Stimulated activated CD4-positive, alpha-beta T cell treated with anti-CD3 and anti-CD28 coated beads, Interleukin-4, amount 100 ng/mL, for 1 hour (primary cell): ENCODE data around the gene NEMP1.
"Not testable (repeated sequence)": the region's sequence is repeated elsewhere in the genome, so short reads cannot be mapped to it uniquely, and the experiment has no call there.

Source experiments
- DNase-seq: peaks from one replicate; pipeline ENCODE4 v3.0.0-alpha.2; 2020

NEMP1 gene

DNA sequence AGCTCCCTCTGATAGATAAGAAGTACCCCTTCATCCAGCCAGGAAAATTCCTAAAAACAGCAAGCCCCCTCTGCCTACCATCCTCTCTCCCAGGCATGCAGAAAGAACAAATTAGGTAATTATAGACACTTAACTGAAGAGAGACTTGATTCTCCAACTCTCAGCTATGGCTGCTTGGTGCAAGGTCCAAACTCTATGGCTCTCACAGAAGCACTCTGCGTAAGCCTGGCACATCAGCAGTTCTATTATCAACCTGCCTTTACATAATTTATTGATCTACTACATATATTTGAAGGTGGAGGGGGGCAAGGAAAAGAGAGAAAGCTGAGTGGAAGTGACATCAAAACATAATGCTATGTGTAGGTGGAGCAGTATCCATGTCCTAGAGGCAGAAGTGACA is 27.6 kb downstream of the NEMP1 start:
- no peak for DNase-seq

DNA sequence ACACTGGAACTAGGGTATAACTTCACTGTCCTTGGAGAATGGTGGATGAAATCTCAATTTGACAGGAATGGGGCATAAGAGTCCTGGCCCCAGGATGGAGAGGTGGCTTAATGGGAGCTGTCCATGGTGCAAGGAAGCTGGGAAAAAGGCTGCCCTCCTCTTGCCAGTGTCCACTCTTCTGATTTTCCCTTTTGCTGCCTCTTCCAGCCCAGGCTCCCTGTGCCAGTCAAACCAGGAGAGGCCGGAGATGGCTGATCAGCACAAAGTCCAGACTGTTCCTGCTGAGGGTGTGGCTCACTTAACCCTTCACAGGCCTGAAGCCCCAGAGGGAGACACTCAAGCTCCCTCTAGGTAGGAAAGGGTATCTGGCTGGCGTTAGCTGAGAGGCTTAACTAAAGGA is 28.7 kb downstream of the NEMP1 start, which contains the start of gene MYO1A:
Gene MYO1A, minus strand, starts transcription at position 240 of the 400 bp plus-strand sequence. CDS start 1,806 bp downstream, outside the sequence.
- no peak for DNase-seq

DNA sequence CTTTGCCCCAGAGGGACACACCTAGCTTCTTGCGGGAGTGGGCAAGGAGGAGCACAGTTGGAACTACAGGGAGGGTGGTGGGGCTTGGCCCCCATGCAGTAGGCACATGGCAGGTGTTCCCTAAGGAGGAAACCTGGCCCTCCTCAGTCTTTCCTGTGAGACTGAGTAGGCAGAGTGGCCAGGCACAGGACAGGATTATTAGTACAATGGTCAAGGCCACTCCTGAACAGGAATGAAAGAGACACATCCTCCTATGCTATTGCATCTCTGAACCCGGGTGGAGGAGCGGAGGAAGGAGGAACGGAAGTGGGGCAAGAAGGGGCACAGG is 29.5 kb downstream of the NEMP1 start:
- no peak for DNase-seq

DNA sequence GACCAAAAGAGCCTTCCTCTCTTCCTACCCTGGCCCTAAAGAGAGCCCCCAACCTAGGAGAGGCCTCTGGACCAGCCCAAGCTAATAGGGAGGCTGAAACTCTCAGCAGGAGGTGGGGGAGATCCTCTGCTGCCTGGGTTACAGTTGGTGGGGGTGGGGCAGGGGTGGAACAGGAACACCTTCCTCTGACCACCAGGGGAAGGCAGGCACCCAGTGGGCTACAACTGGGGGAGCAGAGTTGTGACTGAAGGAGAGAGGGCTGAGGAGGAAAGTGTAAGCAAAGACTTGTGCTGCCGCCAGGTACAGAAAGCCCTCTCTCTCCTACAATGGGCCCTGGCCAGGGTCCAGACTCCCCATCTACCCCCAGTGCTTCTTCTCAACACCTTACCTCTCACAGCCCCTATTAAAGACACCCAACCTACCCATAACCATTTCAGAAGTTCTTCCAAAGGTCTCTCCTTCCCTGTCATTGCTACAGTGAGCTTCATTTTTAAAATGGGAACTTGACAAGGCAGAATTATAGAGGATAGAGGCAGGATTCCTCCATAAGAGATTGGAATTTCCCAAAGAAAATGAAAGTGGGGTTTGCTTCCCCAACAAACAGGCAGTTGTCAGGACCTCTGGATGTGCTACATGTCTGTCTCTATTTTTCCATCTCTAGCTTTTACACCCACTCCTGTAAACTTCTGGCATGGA is 30.0 kb downstream of the NEMP1 start:
- DNase-seq = no peak

DNA sequence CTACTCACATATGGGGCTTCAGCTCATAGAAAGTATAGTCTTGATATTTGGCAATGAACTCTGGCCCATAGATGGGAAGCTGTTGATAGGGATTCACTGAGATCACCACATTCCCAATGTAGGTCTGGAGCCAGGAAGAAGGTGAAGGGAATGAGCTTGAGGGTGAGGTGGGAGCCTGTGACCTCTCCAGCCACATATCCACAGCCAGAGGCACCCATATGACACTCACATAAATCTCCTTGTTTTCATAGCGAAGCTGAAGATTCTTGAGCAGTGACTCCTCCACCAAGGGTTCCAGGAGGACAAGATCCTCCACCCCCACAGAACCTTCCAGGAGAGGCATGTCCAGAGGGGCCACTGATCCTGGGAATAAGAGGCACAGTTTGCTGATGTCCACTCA is 30.6 kb downstream of the NEMP1 start:
- DNase-seq = no peak

DNA sequence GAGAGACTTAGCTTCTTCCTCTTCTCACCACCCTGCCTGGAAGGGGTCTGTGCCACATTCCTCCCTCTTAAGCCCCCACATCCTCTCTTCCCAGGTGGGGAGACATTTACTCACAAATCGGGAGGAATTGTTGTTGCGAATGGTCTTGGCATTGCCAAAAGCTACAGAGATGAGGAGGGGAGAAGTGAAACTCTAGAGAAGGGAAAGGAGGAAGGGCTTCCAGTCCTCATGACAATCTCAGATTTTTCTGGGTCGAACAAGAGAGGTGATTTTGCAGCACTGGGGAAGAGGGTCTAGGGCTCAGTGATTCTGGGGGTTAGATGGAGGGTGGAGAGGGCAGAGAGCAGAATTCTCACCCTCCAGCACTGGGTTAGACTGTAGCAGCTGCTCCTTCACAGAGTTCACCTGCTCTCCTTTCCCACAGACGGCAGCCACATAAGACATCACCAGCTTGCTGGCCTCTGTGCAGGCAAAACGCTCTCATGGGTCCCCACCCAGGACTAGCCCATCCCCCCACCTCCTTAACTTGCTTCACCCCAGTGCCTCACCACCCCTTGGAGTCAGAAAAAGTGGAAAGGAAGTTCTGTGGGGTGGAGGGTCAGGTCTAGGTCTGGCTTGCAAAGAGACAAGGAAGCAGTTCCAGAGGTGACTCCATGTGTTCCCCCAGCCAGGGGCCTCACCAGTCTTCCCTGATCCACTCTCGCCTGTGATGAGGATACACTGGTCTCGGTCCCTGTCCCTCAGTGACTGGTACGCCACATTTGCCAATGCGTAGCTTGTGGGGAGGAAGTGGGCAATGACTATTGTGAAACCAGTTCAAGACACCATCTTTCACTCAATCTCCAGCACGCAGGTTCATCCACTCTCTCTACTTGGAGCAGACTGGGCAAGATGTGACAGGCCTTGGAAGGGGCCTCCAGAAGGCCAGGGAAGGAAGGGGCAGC is 31.4 kb downstream of the NEMP1 start:
- no peak for DNase-seq

DNA sequence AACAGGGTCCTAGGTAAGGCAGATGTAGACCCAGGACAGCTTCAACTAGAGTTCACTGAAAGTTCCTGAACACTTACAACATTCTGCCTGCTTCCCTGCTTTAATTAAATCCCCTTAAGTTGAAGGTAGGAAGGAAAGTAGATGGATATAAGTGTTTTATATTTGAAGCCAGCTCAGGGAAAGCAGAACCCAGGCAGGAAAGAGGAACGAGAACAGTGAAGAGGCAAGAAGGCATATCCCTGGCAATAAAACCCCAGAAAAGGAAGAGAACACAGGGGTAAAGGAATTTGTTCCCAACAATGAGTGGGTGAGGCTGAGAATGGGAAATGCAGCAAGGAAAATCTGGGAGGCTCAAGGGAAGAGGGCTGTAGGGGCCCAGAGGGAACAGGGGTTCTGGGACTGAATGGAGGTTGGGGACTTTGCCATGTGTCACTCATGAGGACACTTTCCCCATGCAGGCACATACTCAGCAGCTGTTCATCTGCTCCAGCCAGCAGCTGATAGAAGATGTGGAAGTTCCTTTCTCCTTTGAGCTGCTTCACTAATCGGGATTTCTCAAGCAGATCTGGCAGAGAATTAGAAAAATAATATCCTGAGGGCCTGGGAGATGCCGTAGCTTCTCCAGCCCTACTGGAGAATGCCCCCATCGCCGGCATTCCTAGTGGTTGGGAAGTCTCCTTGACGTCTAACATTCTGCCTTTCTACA is 32.4 kb downstream of the NEMP1 start:
- no peak for DNase-seq

DNA sequence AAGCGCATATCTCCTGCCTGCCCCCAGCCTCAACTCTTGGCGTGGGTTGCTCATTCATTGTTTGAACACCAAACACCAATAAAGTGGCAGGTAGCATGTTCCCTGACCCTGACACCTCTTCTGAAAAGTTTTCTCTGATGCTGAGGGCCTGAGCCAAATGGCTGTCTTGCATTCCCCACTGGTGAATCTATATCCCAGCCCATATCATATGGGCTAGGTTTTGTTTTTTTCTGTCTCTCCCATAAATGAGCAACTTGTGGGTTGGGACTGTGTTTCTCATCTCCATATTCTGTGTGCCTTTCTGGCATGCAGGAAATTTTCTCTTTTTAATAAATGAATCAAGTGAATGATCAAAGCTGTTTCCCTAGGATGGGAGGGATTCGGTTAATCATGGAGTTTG is 33.7 kb downstream of the NEMP1 start:
- no peak for DNase-seq

DNA sequence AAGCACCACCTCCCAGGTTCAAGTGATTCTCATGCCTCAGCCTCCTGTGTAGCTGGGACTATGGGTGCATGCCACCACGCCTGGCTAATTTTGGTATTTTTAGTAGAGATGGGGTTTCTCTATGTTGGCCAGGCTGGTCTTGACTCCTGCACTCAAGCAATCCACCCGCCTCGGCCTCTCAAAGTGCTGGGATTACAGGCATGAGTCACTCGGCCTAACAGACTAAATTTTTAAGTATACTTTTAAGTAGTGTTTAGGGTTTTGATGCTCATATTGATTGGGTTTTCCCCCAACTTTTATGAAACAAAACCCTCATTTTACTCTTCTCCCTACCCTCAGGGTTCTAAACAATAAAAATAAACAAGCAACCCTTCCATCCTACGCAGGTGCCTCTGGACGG is 34.1 kb downstream of the NEMP1 start:
- no peak for DNase-seq

DNA sequence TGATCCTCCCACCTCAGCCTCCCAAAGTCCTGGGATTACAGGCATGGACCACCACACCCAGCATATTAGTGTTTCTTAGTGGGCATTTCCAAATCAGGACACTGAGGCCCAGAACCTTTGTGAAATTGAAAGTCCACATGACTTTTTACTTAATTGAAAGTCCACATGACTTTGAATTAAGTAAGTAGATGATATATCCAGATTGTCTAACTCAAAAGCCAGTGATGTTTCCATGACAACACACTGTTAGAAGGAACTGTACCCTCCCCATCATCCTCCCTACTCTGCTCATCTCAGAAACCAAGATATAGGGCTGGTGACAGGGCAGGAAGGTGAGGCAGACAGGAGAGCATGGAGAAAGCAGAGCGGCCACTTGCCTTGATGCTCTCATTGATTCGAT is 35.9 kb downstream of the NEMP1 start:
- no peak for DNase-seq

DNA sequence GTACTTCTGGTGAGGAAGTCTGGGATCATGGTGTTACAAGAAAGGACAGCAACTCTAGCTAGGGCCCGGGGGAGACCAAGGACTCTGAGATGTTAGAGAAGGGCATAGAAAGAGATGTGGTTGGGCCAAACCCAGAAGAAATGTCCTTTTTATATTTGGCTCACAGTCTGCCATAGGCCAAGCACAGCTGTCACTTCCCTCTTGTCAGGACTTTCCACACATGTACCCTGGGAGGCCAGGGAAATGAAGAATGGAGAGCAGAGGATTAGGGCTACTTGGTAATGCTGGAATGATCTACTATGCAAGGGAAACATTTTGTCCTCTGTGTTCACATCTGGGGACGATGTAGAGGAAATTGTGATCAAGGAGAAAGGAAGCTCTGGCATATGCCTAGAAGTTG is 37.8 kb downstream of the NEMP1 start:
- no peak for DNase-seq

DNA sequence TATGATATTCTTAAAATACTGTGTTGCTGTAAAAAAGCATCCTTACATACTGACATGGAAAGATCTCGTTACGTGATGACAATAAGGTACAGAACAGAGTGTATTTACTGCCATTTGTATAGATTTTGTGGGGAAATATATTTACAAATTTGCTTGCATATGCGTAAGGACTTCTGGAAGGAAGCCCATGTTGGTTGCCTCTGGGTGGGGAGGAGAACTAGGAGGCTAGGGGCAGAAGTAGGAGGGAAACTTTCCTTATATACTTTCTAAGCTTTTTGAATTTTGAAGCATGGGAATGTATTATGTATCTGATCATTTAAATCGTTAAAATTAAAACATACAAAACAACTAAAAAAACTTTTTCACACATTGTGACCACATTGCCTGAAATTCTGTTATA is 38.4 kb downstream of the NEMP1 start:
- no peak for DNase-seq

DNA sequence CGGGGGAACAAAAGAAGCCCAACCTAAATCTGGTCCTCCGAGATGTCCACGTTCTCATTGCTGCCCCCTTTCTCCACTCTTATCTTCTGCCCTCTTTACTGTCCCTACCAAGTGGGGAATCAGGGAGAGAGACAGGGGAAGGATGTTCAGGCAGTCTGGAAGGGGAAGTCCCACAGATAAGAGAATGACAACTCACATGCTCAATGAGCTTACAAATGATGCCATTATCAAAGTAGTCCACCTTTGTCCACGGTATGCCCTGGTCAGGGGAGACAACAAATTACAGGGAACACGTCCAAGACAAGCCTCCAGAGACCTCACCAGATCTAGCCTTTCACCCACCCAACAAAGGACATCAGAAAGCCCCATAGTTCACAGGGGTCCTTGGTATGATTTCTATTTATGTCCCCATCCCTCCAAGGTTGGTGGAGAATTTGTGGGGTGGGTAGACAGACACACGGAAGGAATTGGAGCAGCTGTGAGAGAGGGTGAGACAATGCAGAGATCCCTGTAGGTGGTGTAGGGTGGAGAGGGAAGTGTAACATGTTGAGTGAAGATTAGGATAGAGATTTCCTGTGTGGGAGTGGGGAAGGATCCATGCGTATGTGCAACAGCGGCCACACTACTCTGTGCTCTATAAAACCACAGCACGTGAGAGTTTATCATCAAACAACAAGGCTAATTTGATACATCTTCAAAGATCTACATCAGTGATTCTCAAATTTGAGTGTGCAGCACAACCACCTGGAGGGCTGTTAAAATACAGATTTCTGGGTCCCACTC is 39.4 kb downstream of the NEMP1 start:
- DNase-seq = no peak

DNA sequence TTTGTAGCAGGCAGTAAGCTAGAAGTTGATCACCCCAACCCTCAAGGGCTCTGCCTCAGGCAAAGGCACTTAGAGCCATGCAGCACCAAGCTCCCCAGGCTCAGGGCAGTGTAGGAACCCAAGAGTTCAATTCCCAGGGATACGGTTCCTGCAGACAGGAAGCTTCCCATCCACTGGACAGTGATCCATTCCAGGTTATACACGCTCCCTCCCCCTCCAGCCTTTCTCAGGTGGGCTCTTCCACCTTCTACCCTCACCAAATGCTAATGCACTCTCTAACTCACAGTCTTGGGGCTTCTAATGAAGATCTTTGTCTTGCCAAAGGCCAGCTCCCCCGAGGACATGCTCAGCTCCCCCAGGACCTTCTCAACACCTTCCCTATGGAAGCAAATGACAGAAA is 41.3 kb downstream of the NEMP1 start:
- DNase-seq = no peak

DNA sequence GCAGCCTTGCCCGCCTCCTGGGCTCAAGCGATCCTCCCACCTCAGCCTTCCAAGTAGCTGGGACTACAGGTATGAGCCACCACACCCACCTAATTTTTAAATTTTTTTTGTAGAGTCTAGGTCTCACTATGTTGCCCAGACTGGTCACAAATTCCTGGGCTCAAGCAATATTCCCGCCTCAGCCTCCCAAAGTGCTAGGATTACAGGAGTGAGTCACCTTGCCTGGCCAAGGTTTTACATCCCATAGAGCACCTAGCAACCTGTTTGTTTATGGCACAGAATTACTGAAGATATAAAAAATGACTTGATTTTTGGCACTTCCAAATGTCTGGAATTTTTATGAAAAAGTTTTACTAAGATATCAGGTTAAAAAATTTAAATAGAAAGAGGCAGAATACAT is 45.2 kb downstream of the NEMP1 start:
- no peak for DNase-seq

DNA sequence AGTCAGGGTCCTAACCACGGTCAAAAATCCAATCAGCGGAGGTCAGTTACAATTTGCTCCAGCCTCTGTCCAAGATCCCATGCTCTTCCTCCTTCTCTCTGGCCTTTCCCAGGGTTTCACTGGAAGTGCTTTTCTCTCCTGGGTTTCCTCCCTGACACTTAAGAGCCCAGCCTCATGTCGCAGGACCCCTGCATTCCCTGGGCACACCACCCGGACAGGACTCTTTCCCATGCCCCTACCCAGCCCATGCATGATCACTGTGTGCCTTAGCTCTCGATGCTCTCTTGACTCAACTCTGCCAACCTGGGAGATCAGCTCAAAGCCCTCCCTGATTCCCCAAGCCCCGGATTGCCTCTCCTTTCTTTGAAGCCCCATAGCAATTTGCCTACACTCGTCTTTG is 46.8 kb downstream of the NEMP1 start:
- no peak for DNase-seq

DNA sequence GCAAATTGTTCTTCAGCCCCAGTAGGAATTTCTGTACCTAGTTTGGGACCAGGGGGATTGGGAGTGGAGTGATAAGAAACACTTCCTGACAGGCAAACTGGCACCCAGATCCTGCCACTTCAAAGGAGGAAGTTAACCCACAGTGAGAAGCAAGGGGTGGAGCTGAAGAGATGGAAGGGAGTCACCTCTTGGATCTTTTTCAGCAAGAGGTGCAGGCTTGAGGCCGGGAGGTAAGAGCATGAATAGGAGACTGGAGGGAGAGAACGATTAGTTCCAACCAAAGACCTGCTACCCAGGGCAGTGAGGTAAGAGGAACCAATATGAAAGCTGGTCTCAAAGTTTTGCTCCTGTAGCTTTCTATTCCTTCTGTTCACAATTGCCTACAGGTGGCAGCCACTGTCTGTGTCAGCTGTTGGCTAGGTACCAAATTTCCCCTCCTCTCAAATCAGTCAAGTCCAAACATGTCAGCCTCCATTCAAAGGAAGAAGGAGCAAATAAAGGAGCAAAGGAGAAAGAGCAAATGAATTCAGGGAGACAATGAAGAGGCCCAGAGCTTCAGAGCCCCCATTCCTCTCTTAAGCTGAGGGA is 47.4 kb downstream of the NEMP1 start:
- DNase-seq = no peak

DNA sequence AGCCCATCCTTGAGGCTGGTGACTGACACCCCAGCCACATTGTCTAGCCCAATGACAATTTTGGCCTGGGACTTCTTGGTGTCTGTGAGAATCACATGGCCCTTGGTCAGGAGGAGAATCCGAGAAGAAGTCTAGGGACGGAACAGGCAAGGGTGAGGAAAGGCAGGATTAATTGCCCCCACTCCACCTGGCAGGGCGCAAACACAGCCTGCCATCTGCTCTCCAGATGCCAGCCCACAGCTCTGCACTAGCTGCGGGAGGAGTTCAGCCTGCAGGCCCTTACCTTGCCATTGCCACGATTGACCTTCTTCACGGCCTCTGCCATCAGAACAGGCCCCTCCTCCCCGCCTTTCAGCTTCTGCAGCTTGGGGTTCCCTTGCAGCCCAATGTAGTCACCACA is 49.1 kb downstream of the NEMP1 start:
- DNase-seq = no peak

DNA sequence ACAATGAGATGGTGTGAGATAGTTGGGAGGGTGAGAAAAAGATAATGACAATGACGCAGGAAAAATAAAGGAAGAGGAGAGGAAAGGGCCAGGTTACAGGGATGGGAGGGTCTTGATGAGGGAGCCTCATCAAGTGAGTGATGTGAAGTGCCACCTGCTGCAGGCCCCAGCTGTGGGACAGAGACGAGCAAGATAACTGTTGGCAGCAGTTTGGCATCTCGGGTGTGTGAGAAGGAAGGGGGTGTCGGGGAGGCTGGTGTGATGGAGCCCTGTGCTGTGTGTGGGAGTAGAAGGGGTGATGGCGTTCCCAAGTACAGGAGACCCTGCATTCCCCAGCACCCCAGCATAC is 50.8 kb downstream of the NEMP1 start:
- no peak for DNase-seq

DNA sequence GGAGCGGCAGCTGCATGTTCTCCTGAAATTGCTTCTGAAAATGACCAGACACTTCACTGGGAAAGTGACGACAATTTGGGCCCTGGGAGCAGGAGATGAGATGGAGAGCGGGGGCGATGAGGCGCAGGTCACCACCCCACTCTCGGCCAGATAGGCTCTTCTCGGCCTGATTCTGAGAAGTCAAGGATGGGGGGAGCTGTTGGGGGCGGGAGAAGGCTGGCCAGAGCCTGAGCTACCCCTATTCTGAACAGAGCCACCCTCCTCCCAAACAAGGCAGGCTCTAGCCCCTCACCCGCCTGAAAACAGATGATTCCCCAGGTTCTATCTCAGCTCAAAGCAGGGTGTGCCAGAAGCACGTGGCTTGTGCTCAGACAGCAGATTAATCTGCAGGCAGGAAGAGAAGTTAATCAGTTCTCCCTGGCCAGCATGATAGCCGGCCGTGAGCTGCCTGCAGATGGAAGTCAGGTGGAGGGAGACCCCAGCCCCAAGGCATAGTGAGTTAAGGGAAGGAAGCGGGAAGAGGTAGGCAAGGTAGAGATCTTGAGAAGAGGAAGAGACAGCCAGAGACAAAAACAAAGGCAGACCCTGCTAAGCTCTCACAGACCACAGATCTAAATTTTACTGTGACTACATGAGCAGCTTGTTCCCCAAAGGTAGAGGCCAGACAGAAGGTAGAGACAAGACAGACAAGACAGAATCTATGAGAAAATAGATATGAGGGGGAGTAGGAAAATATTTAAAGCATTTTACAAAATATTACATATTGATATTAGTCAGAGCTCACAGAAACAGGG is 51.4 kb downstream of the NEMP1 start:
- no peak for DNase-seq

DNA sequence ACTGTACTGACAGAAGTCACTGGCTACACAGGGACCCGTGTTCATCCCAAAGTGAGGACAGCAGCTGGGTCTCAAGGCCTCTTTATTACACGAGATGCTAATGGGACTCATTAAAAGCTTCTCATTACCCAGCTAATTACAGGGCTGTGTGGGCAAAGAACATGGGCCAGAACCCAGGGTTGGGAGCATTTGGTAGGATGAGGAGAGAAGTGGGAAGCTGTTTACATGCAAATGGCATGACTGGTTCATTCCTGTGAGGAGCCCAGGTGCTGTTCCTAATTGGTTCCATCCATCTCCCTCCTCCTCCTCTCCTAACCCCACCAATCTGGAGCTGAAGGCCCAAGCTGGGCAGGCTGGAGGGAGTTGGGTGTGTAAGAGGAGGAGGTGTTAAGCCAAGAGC is 53.4 kb downstream of the NEMP1 start:
- DNase-seq = no peak

DNA sequence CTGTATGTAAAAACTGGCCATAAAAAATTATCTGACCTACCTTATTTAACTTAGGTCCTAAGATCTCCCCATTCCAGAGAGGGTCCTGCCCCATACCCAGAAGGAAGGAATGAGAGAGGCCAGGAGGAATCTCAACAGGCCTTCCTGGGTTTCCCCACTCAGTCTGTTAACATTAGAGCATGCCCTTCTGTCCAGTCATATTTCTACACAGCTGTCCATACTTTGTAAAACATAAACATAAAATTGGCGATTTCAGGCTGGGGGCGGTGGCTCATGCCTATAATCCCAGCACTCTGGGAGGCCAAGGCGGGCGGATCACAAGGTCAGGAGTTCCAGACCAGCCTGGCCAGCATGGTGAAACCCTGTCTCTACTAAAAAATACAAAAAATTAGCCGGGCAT is 56.3 kb downstream of the NEMP1 start:
- DNase-seq = not testable (repeated sequence)
